Fibroblast of pulmonary artery (primary cell): ENCODE results near the gene ATP9B.
"Not testable (repeated sequence)": the region's sequence is repeated elsewhere in the genome, so short reads cannot be mapped to it uniquely, and the experiment has no call there.

ENCODE experiments used
- DNase-seq: peaks from one replicate; pipeline ENCODE4 v3.0.0-alpha.2; 2010; ENCODE audit warnings: low read depth
- H3K4me3 ChIP-seq: replicated peaks from 2 replicates; pipeline ENCODE4 v1.5.1; 2011; ENCODE audit warnings: low read depth, mild to moderate bottlenecking, control low read depth, low read length, moderate library complexity
- CTCF ChIP-seq: IDR thresholded peaks from 2 replicates; pipeline ENCODE4 v1.5.1; 2011; ENCODE audit warnings: mild to moderate bottlenecking, control low read depth, low read length, inconsistent platforms; ENCODE audit errors: missing control alignments

ATP9B gene

GRCh38 chr18:79257480-79257879, 188.3 kb downstream of the ATP9B start:
- H3K4me3 ChIP-seq, result no peak overlapping the region
- TF ChIP-seq CTCF, result no peak
- DNase-seq, result no peak

- H3K4me3 ChIP-seq, result no peak overlapping the region
- TF ChIP-seq CTCF, result no peak
- DNase-seq, result no peak
Observed at GRCh38 chr18:79258447-79258846, 189.3 kb downstream of the ATP9B start.

GRCh38 chr18:79259218-79259617, 190.0 kb downstream of the ATP9B start:
- H3K4me3 ChIP-seq, result no peak overlapping the region
- no peak for DNase-seq
- TF ChIP-seq CTCF, result no peak

GRCh38 chr18:79260023-79260422, 190.8 kb downstream of the ATP9B start:
- H3K4me3 ChIP-seq, result no peak overlapping the region
- no peak for DNase-seq
- no peak for TF ChIP-seq CTCF

- no peak for TF ChIP-seq CTCF
- no peak overlapping the region for H3K4me3 ChIP-seq
- DNase-seq, result no peak
Observed at GRCh38 chr18:79260510-79260909, 191.3 kb downstream of the ATP9B start.

GRCh38 chr18:79265068-79265467, 195.9 kb downstream of the ATP9B start:
- H3K4me3 ChIP-seq, DNase-seq: not testable (repeated sequence)

- not testable (repeated sequence) for DNase-seq, H3K4me3 ChIP-seq
Observed at GRCh38 chr18:79271812-79272211, 202.6 kb downstream of the ATP9B start.

- DNase-seq, result no peak
- TF ChIP-seq CTCF, result no peak
- H3K4me3 ChIP-seq, result no peak overlapping the region
Observed at GRCh38 chr18:79272916-79273315, 203.7 kb downstream of the ATP9B start.
